Measurements from ENCODE around the gene B3GNT3.

DNA sequence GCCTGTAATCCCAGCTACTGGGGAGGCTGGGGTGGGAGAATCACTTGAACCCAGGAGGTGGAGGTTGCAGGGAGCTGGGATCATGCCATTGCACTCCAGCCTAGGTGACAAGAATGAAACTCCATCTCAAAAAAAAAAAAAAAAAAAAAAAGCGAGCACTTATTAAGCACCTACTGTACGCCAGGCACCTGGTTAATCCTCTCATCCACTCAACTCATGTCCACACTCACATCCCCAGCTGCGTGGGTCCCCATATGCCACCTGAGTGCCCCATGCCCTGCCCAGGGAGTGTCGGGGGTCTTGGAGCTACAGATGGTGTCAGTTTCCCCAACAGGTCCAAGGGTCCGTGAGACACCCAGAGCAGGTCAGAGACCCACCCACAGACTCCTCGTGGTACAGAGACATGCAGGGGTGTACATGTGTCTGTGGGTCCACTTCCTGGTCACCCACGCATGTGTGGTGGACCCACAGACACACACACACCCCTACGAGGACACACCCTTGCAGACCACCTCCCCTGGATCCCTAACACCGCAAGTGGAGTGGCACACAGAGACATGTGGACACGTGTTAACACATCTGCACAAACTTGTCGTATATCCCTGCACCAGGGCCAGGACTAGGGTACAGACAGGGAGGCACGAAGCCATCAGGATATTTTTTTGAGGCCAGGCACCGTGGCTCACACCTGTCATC lies 22.9 kb downstream of the B3GNT3 start:
- TF ChIP-seq, protein P1, sequence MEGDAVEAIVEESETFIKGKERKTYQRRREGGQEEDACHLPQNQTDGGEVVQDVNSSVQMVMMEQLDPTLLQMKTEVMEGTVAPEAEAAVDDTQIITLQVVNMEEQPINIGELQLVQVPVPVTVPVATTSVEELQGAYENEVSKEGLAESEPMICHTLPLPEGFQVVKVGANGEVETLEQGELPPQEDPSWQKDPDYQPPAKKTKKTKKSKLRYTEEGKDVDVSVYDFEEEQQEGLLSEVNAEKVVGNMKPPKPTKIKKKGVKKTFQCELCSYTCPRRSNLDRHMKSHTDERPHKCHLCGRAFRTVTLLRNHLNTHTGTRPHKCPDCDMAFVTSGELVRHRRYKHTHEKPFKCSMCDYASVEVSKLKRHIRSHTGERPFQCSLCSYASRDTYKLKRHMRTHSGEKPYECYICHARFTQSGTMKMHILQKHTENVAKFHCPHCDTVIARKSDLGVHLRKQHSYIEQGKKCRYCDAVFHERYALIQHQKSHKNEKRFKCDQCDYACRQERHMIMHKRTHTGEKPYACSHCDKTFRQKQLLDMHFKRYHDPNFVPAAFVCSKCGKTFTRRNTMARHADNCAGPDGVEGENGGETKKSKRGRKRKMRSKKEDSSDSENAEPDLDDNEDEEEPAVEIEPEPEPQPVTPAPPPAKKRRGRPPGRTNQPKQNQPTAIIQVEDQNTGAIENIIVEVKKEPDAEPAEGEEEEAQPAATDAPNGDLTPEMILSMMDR (IDR thresholded peaks at IDR 0.05; ENCODE audit: borderline replicate concordance, extremely low read depth, low read length, poor library complexity, severe bottlenecking) = no peak
- no peak for TF ChIP-seq EZH2 (IDR thresholded peaks at IDR 0.05; ENCODE audit: borderline replicate concordance, low read depth, low read length, severe bottlenecking)
